ENCODE data around the gene RXRA. TPM values are rescaled to one million over a fixed set of nuclear protein-coding genes. Genes with fewer than 3 reads are reported as not detected.

The RXRA gene
- total and polyA plus RNA-seq, 2 of the 13 experiments (the other 11 are each of a cell fraction or from before 2014, with no cell fraction given), result 18.9 to 29.2 TPM

GRCh38 chr9:134323741-134324358 lies 2.4 kb upstream of the RXRA start (continued):
- TF ChIP-seq DMTF1 (CRISPR knock-in tag; IDR thresholded peaks at IDR 0.05), result no peak
- peak; percentile 96 for TF ChIP-seq CCDC6 (CRISPR knock-in tag; IDR thresholded peaks at IDR 0.05)
- TF ChIP-seq ATRX (CRISPR knock-in tag; IDR thresholded peaks at IDR 0.05; ENCODE audit: borderline replicate concordance), result no peak
- TF ChIP-seq ZMAT5 (CRISPR knock-in tag; IDR thresholded peaks at IDR 0.05; ENCODE audit: borderline replicate concordance, low read depth), result no peak
- TF ChIP-seq TEF (CRISPR knock-in tag; IDR thresholded peaks at IDR 0.05), result peak; percentile 89
- peak; percentile 98 for TF ChIP-seq ZNF557 (CRISPR knock-in tag; IDR thresholded peaks at IDR 0.05)
- TF ChIP-seq ZNF850 (CRISPR knock-in tag; conservative IDR thresholded peaks at IDR 0.05), result no peak
- peak; percentile 75 for TF ChIP-seq SPEN (CRISPR knock-in tag; IDR thresholded peaks at IDR 0.05; ENCODE audit: low read depth)
- TF ChIP-seq ZNF224 (CRISPR knock-in tag; IDR thresholded peaks at IDR 0.05), result peak; percentile 95
- no peak for TF ChIP-seq ZNF530 (CRISPR knock-in tag; IDR thresholded peaks at IDR 0.05; ENCODE audit: low read depth)
- TF ChIP-seq ZNF543 (CRISPR knock-in tag; IDR thresholded peaks at IDR 0.05), result no peak
- peak; percentile 84 for TF ChIP-seq ARNT2 (CRISPR knock-in tag; IDR thresholded peaks at IDR 0.05; ENCODE audit: low read depth)
- no peak for TF ChIP-seq ZNF510 (CRISPR knock-in tag; IDR thresholded peaks at IDR 0.05; ENCODE audit: low read depth)
- 0 out of 2 replicates have a peak, but pooled peaks have one; percentile 33 for TF ChIP-seq ZNF3 (CRISPR knock-in tag; IDR thresholded peaks at IDR 0.05)
- peak; percentile 91 for TF ChIP-seq MLX (CRISPR knock-in tag; IDR thresholded peaks at IDR 0.05)
- TF ChIP-seq AGO2 (optimal IDR thresholded peaks at IDR 0.05; ENCODE audit: low read depth, low read length), result no peak
- TF ChIP-seq TBX2 (CRISPR knock-in tag; IDR thresholded peaks at IDR 0.05; ENCODE audit: borderline replicate concordance), result peak; percentile 80
- no peak for TF ChIP-seq KLF15 (CRISPR knock-in tag; IDR thresholded peaks at IDR 0.05; ENCODE audit: borderline replicate concordance)
- TF ChIP-seq TEAD3 (CRISPR knock-in tag; optimal IDR thresholded peaks at IDR 0.05; ENCODE audit: borderline replicate concordance), result peak; percentile 27
- TF ChIP-seq ZNF839 (CRISPR knock-in tag; IDR thresholded peaks at IDR 0.05; ENCODE audit: borderline replicate concordance), result no peak
- no peak for TF ChIP-seq PCBP2 (optimal IDR thresholded peaks at IDR 0.05; ENCODE audit: low read depth, low read length, poor library complexity, severe bottlenecking)
- TF ChIP-seq STAG1 (CRISPR knock-in tag; IDR thresholded peaks at IDR 0.05), result peak; percentile 27
- peak; percentile 45; the same call in 1 of the 2 replicates for TF ChIP-seq ZNF737 (CRISPR knock-in tag; IDR thresholded peaks at IDR 0.05; ENCODE audit: borderline replicate concordance)
- peak; percentile 39; the same call in 1 of the 2 replicates for TF ChIP-seq ZNF598 (CRISPR knock-in tag; IDR thresholded peaks at IDR 0.05; ENCODE audit: borderline replicate concordance)
- no peak for TF ChIP-seq HBP1 (CRISPR knock-in tag; IDR thresholded peaks at IDR 0.05; ENCODE audit: low read depth)
- no peak for TF ChIP-seq NFE2 (CRISPR knock-in tag; IDR thresholded peaks at IDR 0.05)
